GM12892 (cell line): ENCODE measurements around the gene DCLK1.

Source experiments
- POLR2A ChIP-seq: IDR thresholded peaks from 2 replicates; pipeline ENCODE4 v1.6.1; 2011; ENCODE audit warnings: low read depth, low read length, control low read depth
- TAF1 ChIP-seq: IDR thresholded peaks from 2 replicates; pipeline ENCODE4 v1.6.1; 2011; ENCODE audit warnings: low read depth, mild to moderate bottlenecking, control low read depth, low read length, borderline replicate concordance

DNA sequence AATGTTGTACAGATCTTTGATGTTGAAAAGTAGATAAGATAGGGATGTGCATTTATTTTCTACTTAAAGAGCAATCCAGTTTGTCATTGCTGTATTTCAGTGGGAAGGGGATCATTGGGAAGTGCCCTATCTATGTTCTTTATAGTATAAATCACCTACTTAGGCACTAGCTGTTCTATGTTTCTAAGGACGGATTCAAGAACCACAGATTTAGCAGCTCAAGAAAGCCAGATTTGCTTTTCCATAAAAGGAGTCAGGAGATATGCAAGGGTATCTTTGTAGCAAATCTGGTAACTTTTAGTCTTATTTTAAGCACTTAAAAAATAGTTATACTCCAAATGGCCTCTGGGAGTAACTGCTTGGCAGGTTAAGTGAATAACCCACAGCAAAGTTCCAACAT lies 23.7 kb downstream of the DCLK1 start:
- TF ChIP-seq POLR2A (no peak), TAF1 (no peak)
